ENCODE measurements around the gene GSK3B. TPM values are rescaled to one million over a fixed set of nuclear protein-coding genes. Genes with fewer than 3 reads are reported as not detected.

The GSK3B gene
- total and polyA plus RNA-seq, 10 of the 15 experiments (the other 5 are each of a cell fraction or from before 2014, with no cell fraction given): 8.5 to 49.8 (median 25.5) TPM

- TF ChIP-seq PKNOX1 (IDR thresholded peaks at IDR 0.05): no peak
- no peak for TF ChIP-seq KDM1A (IDR thresholded peaks at IDR 0.05; ENCODE audit: borderline replicate concordance)
Observed at GRCh38 chr3:120067083-120067482, 27.2 kb downstream of the GSK3B start (continued).

DNA sequence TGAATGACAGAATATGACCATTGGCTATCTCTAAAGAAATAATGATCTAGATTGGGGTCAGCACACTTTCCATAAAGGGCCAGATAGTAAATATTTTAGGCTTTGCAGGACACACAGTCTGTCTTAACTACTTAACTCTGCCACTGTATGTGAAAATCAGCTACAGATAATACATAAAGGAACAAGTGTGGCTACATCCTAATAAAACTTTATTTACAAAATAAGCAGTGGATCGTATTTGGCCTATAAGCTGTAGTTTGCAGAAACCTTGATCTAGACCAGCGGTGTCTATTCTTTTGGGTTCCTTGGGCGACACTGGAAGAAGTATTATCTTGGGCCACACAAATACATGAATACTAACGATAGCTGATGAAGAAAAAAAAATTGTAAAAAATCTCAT lies 27.6 kb downstream of the GSK3B start:
- H3K27me3 ChIP-seq (replicated peaks in 1 of 2; ENCODE audit: control insufficient read depth in 2 of 2, insufficient read depth in 2 of 2, low read length in 1 of 2): no peaks in the 10 kb centered on the region
- peaks cover 7% of the 10 kb centered on the region for H3K9me3 ChIP-seq (replicated peaks; ENCODE audit: control insufficient read depth, insufficient read depth, low read length)
- SMC1A ChIA-PET (ENCODE audit: uncharacterized antibody, unreplicated experiment): interaction anchor here (0.5 to 2.2 kb wide), 7 partner anchors 8 to 65 kb away, joined by 3 to 15 read pairs (median 4); no protein-coding TSS in a partner anchor
- DNase-seq (ENCODE audit: low read depth, low spot score) (no peak), FAIRE-seq (no peak), ATAC-seq (no peak)
- TF ChIP-seq, protein P1, sequence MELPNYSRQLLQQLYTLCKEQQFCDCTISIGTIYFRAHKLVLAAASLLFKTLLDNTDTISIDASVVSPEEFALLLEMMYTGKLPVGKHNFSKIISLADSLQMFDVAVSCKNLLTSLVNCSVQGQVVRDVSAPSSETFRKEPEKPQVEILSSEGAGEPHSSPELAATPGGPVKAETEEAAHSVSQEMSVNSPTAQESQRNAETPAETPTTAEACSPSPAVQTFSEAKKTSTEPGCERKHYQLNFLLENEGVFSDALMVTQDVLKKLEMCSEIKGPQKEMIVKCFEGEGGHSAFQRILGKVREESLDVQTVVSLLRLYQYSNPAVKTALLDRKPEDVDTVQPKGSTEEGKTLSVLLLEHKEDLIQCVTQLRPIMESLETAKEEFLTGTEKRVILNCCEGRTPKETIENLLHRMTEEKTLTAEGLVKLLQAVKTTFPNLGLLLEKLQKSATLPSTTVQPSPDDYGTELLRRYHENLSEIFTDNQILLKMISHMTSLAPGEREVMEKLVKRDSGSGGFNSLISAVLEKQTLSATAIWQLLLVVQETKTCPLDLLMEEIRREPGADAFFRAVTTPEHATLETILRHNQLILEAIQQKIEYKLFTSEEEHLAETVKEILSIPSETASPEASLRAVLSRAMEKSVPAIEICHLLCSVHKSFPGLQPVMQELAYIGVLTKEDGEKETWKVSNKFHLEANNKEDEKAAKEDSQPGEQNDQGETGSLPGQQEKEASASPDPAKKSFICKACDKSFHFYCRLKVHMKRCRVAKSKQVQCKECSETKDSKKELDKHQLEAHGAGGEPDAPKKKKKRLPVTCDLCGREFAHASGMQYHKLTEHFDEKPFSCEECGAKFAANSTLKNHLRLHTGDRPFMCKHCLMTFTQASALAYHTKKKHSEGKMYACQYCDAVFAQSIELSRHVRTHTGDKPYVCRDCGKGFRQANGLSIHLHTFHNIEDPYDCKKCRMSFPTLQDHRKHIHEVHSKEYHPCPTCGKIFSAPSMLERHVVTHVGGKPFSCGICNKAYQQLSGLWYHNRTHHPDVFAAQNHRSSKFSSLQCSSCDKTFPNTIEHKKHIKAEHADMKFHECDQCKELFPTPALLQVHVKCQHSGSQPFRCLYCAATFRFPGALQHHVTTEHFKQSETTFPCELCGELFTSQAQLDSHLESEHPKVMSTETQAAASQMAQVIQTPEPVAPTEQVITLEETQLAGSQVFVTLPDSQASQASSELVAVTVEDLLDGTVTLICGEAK (IDR thresholded peaks at IDR 0.05; ENCODE audit: borderline replicate concordance): peak; percentile 63
- no peak for TF ChIP-seq MEF2B (IDR thresholded peaks at IDR 0.05; ENCODE audit: partially characterized antibody, poor library complexity, severe bottlenecking)
- H3K4me3 ChIP-seq: no peak overlapping the region
- no peak overlapping the region for H2AFZ ChIP-seq (ENCODE audit: control insufficient read depth, low read depth, low read length)
- intact Hi-C loops (cut with micrococcal nuclease; ENCODE audit: unreplicated experiment): no loop called here
- peaks cover 88% of the 10 kb centered on the region for H3K79me2 ChIP-seq (ENCODE audit: control insufficient read depth, insufficient read depth, low read length)
- H3K36me3 ChIP-seq (ENCODE audit: control insufficient read depth in 2 of 2, insufficient read depth in 2 of 2, low read length in 1 of 2): peaks cover 0 to 3% of the 10 kb centered on the region in 2 experiments; a peak in 1 of 4 replicates
- no peak overlapping the region for H3K9ac ChIP-seq (ENCODE audit: control insufficient read depth, insufficient read depth, low read length)
- WGBS (ENCODE audit: insufficient coverage, insufficient replicate concordance, low lambda C conversion rate, missing lambda C conversion rate): 97% methylated on average over 4 of the region's 4 CpGs
- RAD21 ChIA-PET (ENCODE audit: unreplicated experiment): interaction anchor here (1.3 kb wide), 1 partner anchor 18 kb away, joined by 3 read pairs; no protein-coding TSS in a partner anchor
- POLR2A ChIA-PET: interaction anchor here (1.4 kb wide), 2 partner anchors 8 to 16 kb away, joined by 3 to 5 read pairs; no protein-coding TSS in a partner anchor
- BruUV-seq (replicated peaks): no TSS peak
- no peaks in the 10 kb centered on the region for H3K4me1 ChIP-seq (ENCODE audit: control insufficient read depth, insufficient read depth, low read length)
- H3K27ac ChIP-seq (ENCODE audit: control insufficient read depth, insufficient read depth): no peak overlapping the region
- CTCF ChIA-PET: interaction anchor here (0.7 to 1.0 kb wide), 2 partner anchors 14 to 97 kb away, joined by 3 read pairs; no protein-coding TSS in a partner anchor
- in situ Hi-C loops (cut with MboI): no loop called here
- H3K4me2 ChIP-seq (ENCODE audit: control insufficient read depth, insufficient read depth): no peak overlapping the region
- H4K20me1 ChIP-seq (ENCODE audit: control insufficient read depth, insufficient read depth): no peaks in the 10 kb centered on the region
